Brain microvascular endothelial cell (primary cell): ENCODE measurements around the gene CTRL.

Source experiments
- DNase-seq: peaks from one replicate; pipeline ENCODE4 v3.0.0-alpha.2; 2020
- H3K27ac ChIP-seq: fragments of 250-450 bp; sonication (Bioruptor Pico); 2 replicates; pipeline ENCODE4 v1.5.1; 2020; ENCODE audit warnings: mild to moderate bottlenecking, moderate library complexity
- H3K27me3 ChIP-seq: fragments of 250-450 bp; sonication (Bioruptor Pico); replicated peaks from 2 replicates; pipeline ENCODE4 v1.5.1; 2020; ENCODE audit warnings: mild to moderate bottlenecking
- H3K36me3 ChIP-seq: fragments of 250-450 bp; sonication (Bioruptor Pico); replicated peaks from 2 replicates; pipeline ENCODE4 v1.5.1; 2020; ENCODE audit warnings: mild to moderate bottlenecking
- H3K4me3 ChIP-seq: 2 replicates; pipeline ENCODE4 v1.5.1; 2011; ENCODE audit warnings: low read depth, mild to moderate bottlenecking, control low read depth, low read length, moderate library complexity
- CTCF ChIP-seq: IDR thresholded peaks from 2 replicates; pipeline ENCODE4 v1.5.1; 2011; ENCODE audit warnings: low read depth, mild to moderate bottlenecking, moderate library complexity, low read length, control low read depth, inconsistent platforms; ENCODE audit errors: missing control alignments
- in situ Hi-C: cut with HindIII; loops from 2 replicates; pipeline ENCODE4 v1.10.0; 2017; ENCODE audit warnings: low sequenced_read_pairs, low pct_ligation_motif_present

CTRL gene

GRCh38 chr16:67914758-67915495 lies 16.7 kb downstream of the CTRL start:
- in situ Hi-C loops, result loop anchor here (25.0 kb wide), 2 partner anchors 103 to 203 kb away; partner anchors contain the start of genes GFOD2, RANBP10 and TSNAXIP1
- Histone ChIP-seq H3K36me3 (peaks cover 6% of the 10 kb centered on the region), H3K27me3 (no peaks in the 10 kb centered on the region), H3K4me3 (no peak overlapping the region), H3K27ac (no peak overlapping the region)
- TF ChIP-seq CTCF, result no peak
- no peak for DNase-seq

- Histone ChIP-seq H3K27me3 (no peaks in the 10 kb centered on the region), H3K27ac (no peak overlapping the region), H3K36me3 (peaks cover 15% of the 10 kb centered on the region), H3K4me3 (no peak overlapping the region)
- TF ChIP-seq CTCF, result no peak
- no peak for DNase-seq
- in situ Hi-C loops, result loop anchor here (25.0 kb wide), 2 partner anchors 98 to 198 kb away; partner anchors contain the start of genes GFOD2, RANBP10 and TSNAXIP1
Measured at GRCh38 chr16:67910158-67910557, 21.5 kb downstream of the CTRL start.

GRCh38 chr16:67909056-67909742 lies 22.5 kb downstream of the CTRL start:
- no peak for DNase-seq
- Histone ChIP-seq H3K27ac (no peak overlapping the region), H3K36me3 (peaks cover 15% of the 10 kb centered on the region), H3K4me3 (no peak overlapping the region), H3K27me3 (no peaks in the 10 kb centered on the region)
- in situ Hi-C loops, result loop anchor here (25.0 kb wide), 2 partner anchors 97 to 197 kb away; partner anchors contain the start of genes GFOD2, RANBP10 and TSNAXIP1
- TF ChIP-seq CTCF, result no peak

GRCh38 chr16:67907397-67908180 lies 24.1 kb downstream of the CTRL start:
- DNase-seq, result no peak
- H3K36me3 ChIP-seq, result peaks cover 21% of the 10 kb centered on the region
- in situ Hi-C loops, result loop anchor here (25.0 kb wide), 2 partner anchors 95 to 195 kb away; partner anchors contain the start of genes GFOD2, RANBP10 and TSNAXIP1
- H3K27ac ChIP-seq, result no peak overlapping the region
- no peak overlapping the region for H3K4me3 ChIP-seq
- no peak for TF ChIP-seq CTCF
- H3K27me3 ChIP-seq, result no peaks in the 10 kb centered on the region

GRCh38 chr16:67902831-67903230 lies 28.8 kb downstream of the CTRL start:
- in situ Hi-C loops, result loop anchor here (25.0 kb wide), 2 partner anchors 91 to 191 kb away; partner anchors contain the start of genes GFOD2, RANBP10 and TSNAXIP1
- H3K27ac ChIP-seq, result no peak overlapping the region
- no peak overlapping the region for H3K4me3 ChIP-seq
- no peak for TF ChIP-seq CTCF
- DNase-seq, result no peak
- H3K27me3 ChIP-seq, result no peaks in the 10 kb centered on the region
- H3K36me3 ChIP-seq, result peaks cover 9% of the 10 kb centered on the region
